Measurements from ENCODE around the gene ELOVL4.

- no peak for TF ChIP-seq POLR2A (IDR thresholded peaks at IDR 0.05; ENCODE audit: extremely low read depth, insufficient read length)
- no peak for TF ChIP-seq CTCF (IDR thresholded peaks at IDR 0.05; ENCODE audit: low read depth, low read length)
- TF ChIP-seq MAX (IDR thresholded peaks at IDR 0.05; ENCODE audit: low read depth, low read length), result no peak
Observed at GRCh38 chr6:79898076-79898475, 49.3 kb downstream of the ELOVL4 start.
